Measurements from ENCODE around the gene COG2.
"Not testable (repeated sequence)": the region's sequence is repeated elsewhere in the genome, so short reads cannot be mapped to it uniquely, and the experiment has no call there.

COG2 gene

GRCh38 chr1:230626232-230626631 lies 16.0 kb upstream of the COG2 start:
- DNase-seq: no peak

- DNase-seq: no peak
Observed at GRCh38 chr1:230627767-230628166, 14.5 kb upstream of the COG2 start.

- DNase-seq: peak; percentile 2
Observed at GRCh38 chr1:230629511-230629910, 12.8 kb upstream of the COG2 start.

- no peak for DNase-seq
Observed at GRCh38 chr1:230631477-230631876, 10.8 kb upstream of the COG2 start.

GRCh38 chr1:230632273-230632873 lies 9.9 kb upstream of the COG2 start:
- peak; percentile 49 for DNase-seq

GRCh38 chr1:230633469-230633868 lies 8.8 kb upstream of the COG2 start:
- DNase-seq: no peak

- no peak for DNase-seq
Observed at GRCh38 chr1:230634384-230634783, 7.9 kb upstream of the COG2 start.

- no peak for DNase-seq
Observed at GRCh38 chr1:230636575-230637148, 5.6 kb upstream of the COG2 start.

GRCh38 chr1:230639714-230640209 lies 2.5 kb upstream of the COG2 start:
- no peak for DNase-seq

- DNase-seq: peak; percentile 49
Observed at GRCh38 chr1:230641346-230641745, 935 bp upstream of the COG2 start.

- no peak for DNase-seq
Observed at GRCh38 chr1:230641900-230642262, 400 bp upstream of the COG2 start.

GRCh38 chr1:230643908-230644307 lies 1.6 kb downstream of the COG2 start:
- DNase-seq: peak; percentile 25

GRCh38 chr1:230646710-230647302 lies 4.5 kb downstream of the COG2 start:
- DNase-seq: no peak

GRCh38 chr1:230647321-230647720 lies 5.0 kb downstream of the COG2 start:
- no peak for DNase-seq

GRCh38 chr1:230648114-230648513 lies 5.8 kb downstream of the COG2 start:
- no peak for DNase-seq

GRCh38 chr1:230650300-230650699 lies 8.0 kb downstream of the COG2 start:
- no peak for DNase-seq

- DNase-seq: no peak
Observed at GRCh38 chr1:230651235-230651634, 9.0 kb downstream of the COG2 start.

GRCh38 chr1:230656719-230657118 lies 14.4 kb downstream of the COG2 start:
- not testable (repeated sequence) for DNase-seq

GRCh38 chr1:230658103-230658502 lies 15.8 kb downstream of the COG2 start:
- DNase-seq: not testable (repeated sequence)

- DNase-seq: no peak
Observed at GRCh38 chr1:230658691-230659090, 16.4 kb downstream of the COG2 start.

- no peak for DNase-seq
Observed at GRCh38 chr1:230661976-230662375, 19.7 kb downstream of the COG2 start.

- DNase-seq: no peak
Observed at GRCh38 chr1:230668227-230668626, 25.9 kb downstream of the COG2 start.

GRCh38 chr1:230669543-230669942 lies 27.3 kb downstream of the COG2 start:
- DNase-seq: no peak

- DNase-seq: no peak
Observed at GRCh38 chr1:230674581-230674980, 32.3 kb downstream of the COG2 start.

- no peak for DNase-seq
Observed at GRCh38 chr1:230677200-230677599, 34.9 kb downstream of the COG2 start.

Measured in EL (cell line).